Measurements from ENCODE around the gene SYCP3.
"Not testable (repeated sequence)": the region's sequence is repeated elsewhere in the genome, so short reads cannot be mapped to it uniquely, and the experiment has no call there.

The SYCP3 gene

GRCh38 chr12:101737476-101737875, 1.8 kb downstream of the SYCP3 start:
- H3K36me3 ChIP-seq (replicated peaks) = no peaks in the 10 kb centered on the region
- DNase-seq = no peak
- H3K27me3 ChIP-seq (replicated peaks) = no peaks in the 10 kb centered on the region
- H3K27ac ChIP-seq = no peak overlapping the region
- no peak for TF ChIP-seq CTCF (IDR thresholded peaks at IDR 0.05; ENCODE audit: low read depth, low read length, missing control alignments)
- in situ Hi-C loops (cut with HindIII; ENCODE audit: low pct_ligation_motif_present, low sequenced_read_pairs) = no loop called here
- no peak overlapping the region for H3K4me3 ChIP-seq (ENCODE audit: low read depth, low read length)

GRCh38 chr12:101734482-101734881, 4.8 kb downstream of the SYCP3 start:
- H3K27me3 ChIP-seq (replicated peaks); in situ Hi-C loops (cut with HindIII; ENCODE audit: low pct_ligation_motif_present, low sequenced_read_pairs); DNase-seq: not testable (repeated sequence)

GRCh38 chr12:101733166-101733565, 6.1 kb downstream of the SYCP3 start:
- TF ChIP-seq CTCF (IDR thresholded peaks at IDR 0.05; ENCODE audit: low read depth, low read length, missing control alignments) = no peak
- Histone ChIP-seq H3K36me3 (replicated peaks) (no peaks in the 10 kb centered on the region), H3K4me3 (ENCODE audit: low read depth, low read length) (no peak overlapping the region), H3K27ac (no peak overlapping the region), H3K27me3 (replicated peaks) (no peaks in the 10 kb centered on the region)
- in situ Hi-C loops (cut with HindIII; ENCODE audit: low pct_ligation_motif_present, low sequenced_read_pairs) = no loop called here
- DNase-seq = no peak

More at GRCh38 chr12:101734482-101734881, 4.8 kb downstream of the SYCP3 start:
- H3K4me3 ChIP-seq (ENCODE audit: low read depth, low read length); H3K27ac ChIP-seq; H3K36me3 ChIP-seq (replicated peaks): not testable (repeated sequence)

GRCh38 chr12:101732318-101732717, 6.9 kb downstream of the SYCP3 start:
- no peak for TF ChIP-seq CTCF (IDR thresholded peaks at IDR 0.05; ENCODE audit: low read depth, low read length, missing control alignments)
- in situ Hi-C loops (cut with HindIII; ENCODE audit: low pct_ligation_motif_present, low sequenced_read_pairs) = no loop called here
- no peaks in the 10 kb centered on the region for H3K27me3 ChIP-seq (replicated peaks)
- no peak overlapping the region for H3K4me3 ChIP-seq (ENCODE audit: low read depth, low read length)
- DNase-seq = no peak
- no peak overlapping the region for H3K27ac ChIP-seq
- H3K36me3 ChIP-seq (replicated peaks) = no peaks in the 10 kb centered on the region

GRCh38 chr12:101729842-101730241, 9.4 kb downstream of the SYCP3 start:
- no peaks in the 10 kb centered on the region for H3K36me3 ChIP-seq (replicated peaks)
- no peak for TF ChIP-seq CTCF (IDR thresholded peaks at IDR 0.05; ENCODE audit: low read depth, low read length, missing control alignments)
- DNase-seq = no peak
- H3K4me3 ChIP-seq (ENCODE audit: low read depth, low read length) = no peak overlapping the region
- H3K27ac ChIP-seq = no peak overlapping the region
- in situ Hi-C loops (cut with HindIII; ENCODE audit: low pct_ligation_motif_present, low sequenced_read_pairs) = no loop called here
- H3K27me3 ChIP-seq (replicated peaks) = no peaks in the 10 kb centered on the region

- no peak overlapping the region for H3K4me3 ChIP-seq (ENCODE audit: low read depth, low read length)
Measured at GRCh38 chr12:101727098-101727497, 12.2 kb downstream of the SYCP3 start.

More at GRCh38 chr12:101727098-101727497, 12.2 kb downstream of the SYCP3 start:
- H3K36me3 ChIP-seq (replicated peaks) = no peaks in the 10 kb centered on the region
- no peaks in the 10 kb centered on the region for H3K27me3 ChIP-seq (replicated peaks)
- DNase-seq = no peak
- in situ Hi-C loops (cut with HindIII; ENCODE audit: low pct_ligation_motif_present, low sequenced_read_pairs) = no loop called here
- no peak overlapping the region for H3K27ac ChIP-seq
- TF ChIP-seq CTCF (IDR thresholded peaks at IDR 0.05; ENCODE audit: low read depth, low read length, missing control alignments) = no peak
